ENCODE measurements around the gene MTHFS.

Gene MTHFS

GRCh38 chr15:79881254-79881653, 15.6 kb downstream of the MTHFS start:
- Histone ChIP-seq H3K27ac (ENCODE audit: low read length) (no peak overlapping the region), H3K36me3 (ENCODE audit: control insufficient read depth, insufficient read depth, low read length) (peaks cover 5% of the 10 kb centered on the region; the same call in 1 of the 2 replicates), H3K9me3 (ENCODE audit: control insufficient read depth, insufficient read depth, low read length) (peaks cover 1% of the 10 kb centered on the region; the same call in 1 of the 2 replicates), H3K27me3 (ENCODE audit: control insufficient read depth, insufficient read depth, low read length) (no peaks in the 10 kb centered on the region), H3K4me1 (ENCODE audit: control insufficient read depth, insufficient read depth, low read length) (no peaks in the 10 kb centered on the region), H3K4me3 (ENCODE audit: low read length) (no peak overlapping the region)
- no peak for DNase-seq (ENCODE audit: low read depth, low spot score)
- WGBS (ENCODE audit: insufficient coverage, insufficient read length) = no CpG with 5 or more reads among the region's 2 CpGs

GRCh38 chr15:79878078-79878705, 18.6 kb downstream of the MTHFS start:
- H3K4me1 ChIP-seq (ENCODE audit: control insufficient read depth, insufficient read depth, low read length) = no peaks in the 10 kb centered on the region
- H3K4me3 ChIP-seq (ENCODE audit: low read length) = no peak overlapping the region
- no peak overlapping the region for H3K27ac ChIP-seq (ENCODE audit: low read length)
- H3K36me3 ChIP-seq (ENCODE audit: control insufficient read depth, insufficient read depth, low read length) = peaks cover 7% of the 10 kb centered on the region; the same call in 1 of the 2 replicates
- no peak for DNase-seq (ENCODE audit: low read depth, low spot score)
- peaks cover 1% of the 10 kb centered on the region; the same call in 1 of the 2 replicates for H3K9me3 ChIP-seq (ENCODE audit: control insufficient read depth, insufficient read depth, low read length)
- WGBS (ENCODE audit: insufficient coverage, insufficient read length) = no CpG with 5 or more reads among the region's 7 CpGs
- no peaks in the 10 kb centered on the region for H3K27me3 ChIP-seq (ENCODE audit: control insufficient read depth, insufficient read depth, low read length)

DNA sequence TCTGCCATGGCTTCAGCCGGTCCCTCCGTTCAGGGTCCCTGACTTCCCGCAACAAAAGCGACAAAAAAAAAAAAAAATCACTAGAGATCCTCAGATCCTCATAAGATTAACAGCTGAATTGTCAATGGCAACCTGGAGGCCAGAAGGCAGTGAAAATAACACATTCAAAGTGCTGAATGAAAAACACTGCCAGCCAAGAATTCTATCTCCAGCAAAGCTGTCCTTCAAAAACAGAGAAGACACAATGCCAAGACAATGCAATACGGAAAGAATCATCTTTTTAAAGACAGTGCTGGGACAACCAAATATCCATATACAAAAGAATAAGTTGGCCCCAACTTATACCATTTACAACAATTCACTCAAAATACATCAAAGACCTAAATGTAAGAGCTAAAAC, 21.6 kb downstream of the MTHFS start:
- no peak overlapping the region for H3K4me3 ChIP-seq (ENCODE audit: low read length)
- DNase-seq (ENCODE audit: low read depth, low spot score) = no peak
- no peaks in the 10 kb centered on the region for H3K27me3 ChIP-seq (ENCODE audit: control insufficient read depth, insufficient read depth, low read length)
- H3K4me1 ChIP-seq (ENCODE audit: control insufficient read depth, insufficient read depth, low read length) = no peaks in the 10 kb centered on the region
- WGBS (ENCODE audit: insufficient coverage, insufficient read length) = no CpG with 5 or more reads among the region's 5 CpGs
- H3K36me3 ChIP-seq (ENCODE audit: control insufficient read depth, insufficient read depth, low read length) = peaks cover 7% of the 10 kb centered on the region; the same call in 1 of the 2 replicates
- H3K27ac ChIP-seq (ENCODE audit: low read length) = no peak overlapping the region
- H3K9me3 ChIP-seq (ENCODE audit: control insufficient read depth, insufficient read depth, low read length) = peaks cover 1% of the 10 kb centered on the region; the same call in 1 of the 2 replicates

DNA sequence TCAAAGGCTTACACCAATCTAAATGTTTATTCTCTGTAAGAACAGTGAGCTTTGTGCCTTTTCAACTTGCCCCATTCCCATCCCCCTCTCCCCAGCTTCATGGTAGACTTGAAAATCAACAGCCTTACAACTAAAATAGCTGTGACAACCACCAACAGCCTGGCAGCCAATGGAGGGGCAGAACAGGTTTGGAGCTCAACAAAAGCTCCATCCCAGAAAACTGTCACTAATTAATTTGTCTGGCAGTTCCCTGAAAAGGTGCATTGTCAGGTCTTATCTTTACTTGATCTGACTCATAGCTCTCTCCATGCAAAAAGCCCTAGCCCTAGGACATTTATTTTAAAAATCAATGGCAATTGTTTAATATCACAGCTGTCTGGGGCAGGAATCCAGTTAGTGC, 22.6 kb downstream of the MTHFS start:
- Histone ChIP-seq H3K36me3 (ENCODE audit: control insufficient read depth, insufficient read depth, low read length) (peaks cover 7% of the 10 kb centered on the region; the same call in 1 of the 2 replicates), H3K27ac (ENCODE audit: low read length) (no peak overlapping the region), H3K4me3 (ENCODE audit: low read length) (no peak overlapping the region), H3K4me1 (ENCODE audit: control insufficient read depth, insufficient read depth, low read length) (no peaks in the 10 kb centered on the region), H3K27me3 (ENCODE audit: control insufficient read depth, insufficient read depth, low read length) (no peaks in the 10 kb centered on the region), H3K9me3 (ENCODE audit: control insufficient read depth, insufficient read depth, low read length) (peaks cover 1% of the 10 kb centered on the region; the same call in 1 of the 2 replicates)
- no peak for DNase-seq (ENCODE audit: low read depth, low spot score)

GRCh38 chr15:79872358-79873017, 24.3 kb downstream of the MTHFS start:
- Histone ChIP-seq H3K4me3 (ENCODE audit: low read length) (no peak overlapping the region), H3K9me3 (ENCODE audit: control insufficient read depth, insufficient read depth, low read length) (no peaks in the 10 kb centered on the region; the same call in 1 of the 2 replicates), H3K36me3 (ENCODE audit: control insufficient read depth, insufficient read depth, low read length) (0 out of 2 replicates have a peak, but pooled peaks cover 3% of the 10 kb centered on the region), H3K27me3 (ENCODE audit: control insufficient read depth, insufficient read depth, low read length) (no peaks in the 10 kb centered on the region), H3K4me1 (ENCODE audit: control insufficient read depth, insufficient read depth, low read length) (no peaks in the 10 kb centered on the region), H3K27ac (ENCODE audit: low read length) (no peak overlapping the region)
- DNase-seq (ENCODE audit: low read depth, low spot score) = no peak
- WGBS (ENCODE audit: insufficient coverage, insufficient read length) = no CpG with 5 or more reads among the region's 8 CpGs

DNA sequence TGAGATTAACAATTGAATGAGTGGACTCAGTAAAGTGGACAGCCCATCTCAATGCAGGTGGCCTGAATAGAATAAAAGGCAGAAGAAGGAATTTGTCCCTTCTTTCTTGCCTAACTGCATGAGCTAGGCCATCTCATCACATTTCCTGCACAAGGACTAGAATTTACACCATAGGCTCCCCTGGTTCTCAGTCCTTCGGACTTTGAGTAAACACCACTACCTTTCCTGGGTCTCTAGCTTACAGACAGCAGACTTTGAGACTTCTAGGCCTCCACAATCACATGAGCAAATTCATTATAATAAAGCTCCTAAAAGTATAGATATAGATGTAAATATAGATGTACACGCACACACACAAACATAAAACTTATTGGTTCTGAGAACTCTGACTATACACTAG, 28.3 kb downstream of the MTHFS start:
- Histone ChIP-seq H3K4me1 (ENCODE audit: control insufficient read depth, insufficient read depth, low read length) (no peaks in the 10 kb centered on the region), H3K4me3 (ENCODE audit: low read length) (no peak overlapping the region), H3K27me3 (ENCODE audit: control insufficient read depth, insufficient read depth, low read length) (no peaks in the 10 kb centered on the region), H3K27ac (ENCODE audit: low read length) (no peak overlapping the region), H3K9me3 (ENCODE audit: control insufficient read depth, insufficient read depth, low read length) (no peaks in the 10 kb centered on the region), H3K36me3 (ENCODE audit: control insufficient read depth, insufficient read depth, low read length) (no peaks in the 10 kb centered on the region)
- DNase-seq (ENCODE audit: low read depth, low spot score) = no peak
- no CpG with 5 or more reads among the region's 2 CpGs for WGBS (ENCODE audit: insufficient coverage, insufficient read length)

DNA sequence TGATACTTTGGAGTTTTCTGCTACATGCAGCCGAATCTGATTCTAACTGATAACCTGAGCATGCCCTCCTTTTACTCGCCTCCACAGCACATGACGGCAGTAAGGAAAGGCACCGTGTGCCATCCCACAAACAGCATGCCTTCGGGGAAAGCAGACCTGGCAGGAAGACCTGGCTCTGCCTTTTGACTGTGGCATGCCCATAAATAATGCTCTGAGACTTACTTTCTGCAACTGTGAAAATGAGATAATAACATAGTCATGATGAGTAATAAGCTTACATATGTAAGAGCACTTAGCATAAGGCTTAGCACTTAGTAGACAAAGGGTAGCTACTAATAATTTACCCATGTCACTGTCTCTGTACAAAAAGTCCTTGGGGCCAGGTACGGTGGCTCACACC, 32.9 kb downstream of the MTHFS start:
- no peaks in the 10 kb centered on the region for H3K4me1 ChIP-seq (ENCODE audit: control insufficient read depth, insufficient read depth, low read length)
- H3K4me3 ChIP-seq (ENCODE audit: low read length) = no peak overlapping the region
- H3K27ac ChIP-seq (ENCODE audit: low read length) = no peak overlapping the region
- DNase-seq (ENCODE audit: low read depth, low spot score) = no peak
- H3K36me3 ChIP-seq (ENCODE audit: control insufficient read depth, insufficient read depth, low read length) = no peaks in the 10 kb centered on the region
- WGBS (ENCODE audit: insufficient coverage, insufficient read length) = no CpG with 5 or more reads among the region's 6 CpGs
- no peaks in the 10 kb centered on the region for H3K27me3 ChIP-seq (ENCODE audit: control insufficient read depth, insufficient read depth, low read length)
- H3K9me3 ChIP-seq (ENCODE audit: control insufficient read depth, insufficient read depth, low read length) = no peaks in the 10 kb centered on the region

DNA sequence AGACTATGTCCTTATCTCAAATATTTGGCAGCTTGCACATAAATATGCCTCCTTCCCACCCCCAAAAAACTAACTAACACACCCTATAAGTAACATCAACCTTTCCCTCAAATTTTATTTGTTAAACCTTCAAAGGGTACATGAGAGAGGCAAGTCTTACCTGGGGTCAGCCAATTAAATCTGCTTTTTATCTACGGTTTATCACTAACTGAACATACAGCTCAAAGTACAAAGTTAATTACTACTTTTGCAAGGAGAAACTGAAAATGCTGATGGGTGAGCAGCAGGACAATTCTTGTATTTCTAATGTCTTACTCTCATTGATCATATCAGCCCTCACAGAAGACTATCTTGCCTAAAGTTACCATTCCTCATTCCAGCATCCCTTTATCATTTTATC, 34.6 kb downstream of the MTHFS start:
- Histone ChIP-seq H3K4me3 (ENCODE audit: low read length) (no peak overlapping the region), H3K36me3 (ENCODE audit: control insufficient read depth, insufficient read depth, low read length) (no peaks in the 10 kb centered on the region), H3K4me1 (ENCODE audit: control insufficient read depth, insufficient read depth, low read length) (no peaks in the 10 kb centered on the region), H3K27me3 (ENCODE audit: control insufficient read depth, insufficient read depth, low read length) (no peaks in the 10 kb centered on the region), H3K9me3 (ENCODE audit: control insufficient read depth, insufficient read depth, low read length) (no peaks in the 10 kb centered on the region), H3K27ac (ENCODE audit: low read length) (no peak overlapping the region)
- no CpG with 5 or more reads among the region's 1 CpG for WGBS (ENCODE audit: insufficient coverage, insufficient read length)
- DNase-seq (ENCODE audit: low read depth, low spot score) = no peak

- Histone ChIP-seq H3K36me3 (ENCODE audit: control insufficient read depth, insufficient read depth, low read length) (no peaks in the 10 kb centered on the region), H3K4me1 (ENCODE audit: control insufficient read depth, insufficient read depth, low read length) (no peaks in the 10 kb centered on the region), H3K4me3 (ENCODE audit: low read length) (no peak overlapping the region), H3K27me3 (ENCODE audit: control insufficient read depth, insufficient read depth, low read length) (no peaks in the 10 kb centered on the region), H3K27ac (ENCODE audit: low read length) (no peak overlapping the region), H3K9me3 (ENCODE audit: control insufficient read depth, insufficient read depth, low read length) (no peaks in the 10 kb centered on the region)
- no CpG with 5 or more reads among the region's 2 CpGs for WGBS (ENCODE audit: insufficient coverage, insufficient read length)
- no peak for DNase-seq (ENCODE audit: low read depth, low spot score)
These were observed 36.2 kb downstream of the MTHFS start for GRCh38 chr15:79860661-79861060.

DNA sequence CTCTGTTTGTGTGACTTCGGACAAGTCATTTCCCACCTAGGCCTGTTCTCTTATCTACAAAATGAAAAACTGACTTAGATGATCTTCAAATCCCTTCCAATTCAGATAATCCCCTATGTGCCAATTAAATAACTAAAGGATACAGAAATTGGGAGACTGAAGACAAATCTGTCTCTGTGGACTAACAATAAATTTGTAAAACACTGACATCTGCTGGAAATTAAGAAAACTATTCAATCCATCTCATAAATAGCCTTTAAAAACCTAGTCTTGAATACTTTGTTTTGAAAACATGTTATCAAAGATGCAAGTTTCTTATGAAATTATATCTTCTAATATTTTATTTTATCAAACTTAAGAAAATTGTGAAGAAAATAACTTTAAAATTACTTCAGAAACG, 38.3 kb downstream of the MTHFS start:
- Histone ChIP-seq H3K27me3 (ENCODE audit: control insufficient read depth, insufficient read depth, low read length) (no peaks in the 10 kb centered on the region), H3K4me1 (ENCODE audit: control insufficient read depth, insufficient read depth, low read length) (no peaks in the 10 kb centered on the region), H3K9me3 (ENCODE audit: control insufficient read depth, insufficient read depth, low read length) (no peaks in the 10 kb centered on the region), H3K4me3 (ENCODE audit: low read length) (no peak overlapping the region), H3K36me3 (ENCODE audit: control insufficient read depth, insufficient read depth, low read length) (no peaks in the 10 kb centered on the region), H3K27ac (ENCODE audit: low read length) (no peak overlapping the region)
- WGBS (ENCODE audit: insufficient coverage, insufficient read length) = no CpG with 5 or more reads among the region's 2 CpGs
- DNase-seq (ENCODE audit: low read depth, low spot score) = no peak

Data from iPS DF 6.9 (cell line).